Measurements from ENCODE around the gene ANKRD11. TPM values are rescaled to one million over a fixed set of nuclear protein-coding genes. Genes with fewer than 3 reads are reported as not detected.

The ANKRD11 gene
- total RNA-seq, 1 experiment from 2014 or later = 242 TPM

- no peaks in the 10 kb centered on the region for H3K27me3 Mint-ChIP-seq (ENCODE audit: unreplicated experiment)
- H3K4me3 Mint-ChIP-seq (ENCODE audit: low read depth, unreplicated experiment) = no peak overlapping the region
- TF ChIP-seq CTCF (IDR thresholded peaks at IDR 0.05; ENCODE audit: unreplicated experiment) = no peak
- H3K4me1 Mint-ChIP-seq (ENCODE audit: low read depth, unreplicated experiment) = peaks cover 57% of the 10 kb centered on the region
- H3K9me3 Mint-ChIP-seq (ENCODE audit: low read depth, unreplicated experiment) = no peaks in the 10 kb centered on the region
- H3K27ac Mint-ChIP-seq (ENCODE audit: unreplicated experiment) = peak overlapping the region; percentile 13
- intact Hi-C loops (cut with micrococcal nuclease; ENCODE audit: unreplicated experiment) = no loop called here
- no TSS peak for BruUV-seq (replicated peaks)
- peaks cover 83% of the 10 kb centered on the region for H3K36me3 Mint-ChIP-seq (ENCODE audit: insufficient read depth, unreplicated experiment)
- CTCF ChIA-PET = no interaction called here
- no peak for DNase-seq
Measured at GRCh38 chr16:89314357-89314756, 176.0 kb downstream of the ANKRD11 start.

GRCh38 chr16:89313583-89313982, 176.8 kb downstream of the ANKRD11 start:
- intact Hi-C loops (cut with micrococcal nuclease; ENCODE audit: unreplicated experiment) = no loop called here
- Mint-ChIP-seq H3K4me1 (ENCODE audit: low read depth, unreplicated experiment) (peaks cover 49% of the 10 kb centered on the region), H3K27ac (ENCODE audit: unreplicated experiment) (peak overlapping the region; percentile 13), H3K36me3 (ENCODE audit: insufficient read depth, unreplicated experiment) (peaks cover 84% of the 10 kb centered on the region), H3K9me3 (ENCODE audit: low read depth, unreplicated experiment) (no peaks in the 10 kb centered on the region), H3K4me3 (ENCODE audit: low read depth, unreplicated experiment) (no peak overlapping the region), H3K27me3 (ENCODE audit: unreplicated experiment) (no peaks in the 10 kb centered on the region)
- no peak for DNase-seq
- CTCF ChIA-PET = no interaction called here
- BruUV-seq (replicated peaks) = no TSS peak
- no peak for TF ChIP-seq CTCF (IDR thresholded peaks at IDR 0.05; ENCODE audit: unreplicated experiment)

GRCh38 chr16:89312598-89313299, 177.6 kb downstream of the ANKRD11 start:
- CTCF ChIA-PET = no interaction called here
- peaks cover 41% of the 10 kb centered on the region for H3K4me1 Mint-ChIP-seq (ENCODE audit: low read depth, unreplicated experiment)
- H3K27me3 Mint-ChIP-seq (ENCODE audit: unreplicated experiment) = no peaks in the 10 kb centered on the region
- H3K36me3 Mint-ChIP-seq (ENCODE audit: insufficient read depth, unreplicated experiment) = peaks cover 84% of the 10 kb centered on the region
- intact Hi-C loops (cut with micrococcal nuclease; ENCODE audit: unreplicated experiment) = no loop called here
- H3K27ac Mint-ChIP-seq (ENCODE audit: unreplicated experiment) = no peak overlapping the region
- DNase-seq = no peak
- no peak for TF ChIP-seq CTCF (IDR thresholded peaks at IDR 0.05; ENCODE audit: unreplicated experiment)
- H3K9me3 Mint-ChIP-seq (ENCODE audit: low read depth, unreplicated experiment) = no peaks in the 10 kb centered on the region
- H3K4me3 Mint-ChIP-seq (ENCODE audit: low read depth, unreplicated experiment) = no peak overlapping the region
- BruUV-seq (replicated peaks) = no TSS peak

- no peaks in the 10 kb centered on the region for H3K27me3 Mint-ChIP-seq (ENCODE audit: unreplicated experiment)
Measured at GRCh38 chr16:89312194-89312593, 178.2 kb downstream of the ANKRD11 start.

More at GRCh38 chr16:89312194-89312593, 178.2 kb downstream of the ANKRD11 start:
- no peak overlapping the region for H3K4me3 Mint-ChIP-seq (ENCODE audit: low read depth, unreplicated experiment)
- H3K36me3 Mint-ChIP-seq (ENCODE audit: insufficient read depth, unreplicated experiment) = peaks cover 80% of the 10 kb centered on the region
- TF ChIP-seq CTCF (IDR thresholded peaks at IDR 0.05; ENCODE audit: unreplicated experiment) = no peak
- intact Hi-C loops (cut with micrococcal nuclease; ENCODE audit: unreplicated experiment) = no loop called here
- DNase-seq = no peak
- H3K27ac Mint-ChIP-seq (ENCODE audit: unreplicated experiment) = no peak overlapping the region
- peaks cover 36% of the 10 kb centered on the region for H3K4me1 Mint-ChIP-seq (ENCODE audit: low read depth, unreplicated experiment)
- no TSS peak for BruUV-seq (replicated peaks)
- no peaks in the 10 kb centered on the region for H3K9me3 Mint-ChIP-seq (ENCODE audit: low read depth, unreplicated experiment)
- CTCF ChIA-PET = no interaction called here

All from Calu3 (cell line).